HG03139 (cell line): Measurements from ENCODE around the gene KCNJ12.

Experiments
- ATAC-seq: cut with Tn5 transposase; IDR thresholded peaks from one replicate; pipeline ENCODE4 v1.9.1; 2021; ENCODE audit not compliant: unreplicated experiment

The KCNJ12 gene

DNA sequence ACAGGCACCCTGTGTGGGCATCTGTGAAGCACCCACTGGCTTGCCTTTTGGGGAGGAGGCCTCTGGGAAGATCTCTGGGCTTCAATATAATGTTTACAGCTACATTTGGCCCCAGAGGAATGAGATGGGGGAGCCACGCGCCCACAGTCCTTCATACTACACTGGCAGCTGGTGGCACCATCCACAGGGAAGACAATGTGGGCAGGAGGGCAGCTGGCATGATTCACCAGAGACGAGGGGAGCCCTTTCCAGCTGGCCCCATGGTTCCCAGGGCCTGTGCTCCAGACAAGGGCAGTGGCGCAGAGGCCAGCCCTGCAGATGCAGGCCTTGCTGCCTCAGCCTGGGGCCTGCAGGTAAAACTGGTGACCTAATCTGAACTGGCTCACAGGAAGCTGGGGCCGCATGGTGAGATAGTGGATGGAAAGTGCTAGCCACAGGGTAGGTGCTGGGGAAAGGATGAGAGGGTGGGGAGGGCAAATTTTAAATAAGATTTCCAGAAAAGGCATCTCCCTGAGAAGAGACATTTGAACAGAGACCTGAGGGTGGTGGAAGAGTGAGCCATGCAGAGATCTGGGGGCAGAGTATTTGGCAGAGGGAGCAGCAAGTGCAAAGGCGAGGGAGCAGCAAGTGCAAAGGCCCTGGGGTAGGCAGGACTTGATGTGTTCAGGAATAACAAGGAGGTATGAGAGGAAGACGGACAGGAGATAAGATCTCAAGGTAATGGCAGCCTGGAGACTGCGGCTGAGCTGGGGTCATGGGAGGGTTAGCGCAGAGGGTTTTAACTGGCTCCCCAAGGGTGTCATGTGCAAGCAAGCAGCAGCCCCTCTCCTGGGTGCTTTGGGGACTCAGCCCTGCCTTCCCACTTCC is 12.1 kb upstream of the KCNJ12 start:
- no peak for ATAC-seq

DNA sequence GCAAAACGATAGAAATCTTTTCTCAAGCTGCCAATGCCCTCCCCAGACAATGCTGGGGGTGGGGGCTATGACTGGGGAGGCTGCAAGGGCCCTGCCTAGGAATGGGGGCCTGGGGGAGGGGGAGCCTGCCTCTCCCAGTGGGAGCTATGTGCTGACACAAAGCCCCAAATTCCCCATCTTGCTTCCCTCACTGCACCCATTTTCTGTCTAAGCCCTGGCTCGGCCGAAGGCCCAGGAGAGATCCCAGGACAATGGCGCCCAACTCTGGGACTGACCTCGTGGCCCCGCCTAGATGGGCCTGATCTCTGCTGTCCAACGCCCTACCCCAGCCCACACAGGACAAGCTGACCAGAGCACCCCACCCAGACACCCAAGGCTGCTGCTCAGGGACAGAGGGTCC is 11.1 kb upstream of the KCNJ12 start:
- no peak for ATAC-seq

DNA sequence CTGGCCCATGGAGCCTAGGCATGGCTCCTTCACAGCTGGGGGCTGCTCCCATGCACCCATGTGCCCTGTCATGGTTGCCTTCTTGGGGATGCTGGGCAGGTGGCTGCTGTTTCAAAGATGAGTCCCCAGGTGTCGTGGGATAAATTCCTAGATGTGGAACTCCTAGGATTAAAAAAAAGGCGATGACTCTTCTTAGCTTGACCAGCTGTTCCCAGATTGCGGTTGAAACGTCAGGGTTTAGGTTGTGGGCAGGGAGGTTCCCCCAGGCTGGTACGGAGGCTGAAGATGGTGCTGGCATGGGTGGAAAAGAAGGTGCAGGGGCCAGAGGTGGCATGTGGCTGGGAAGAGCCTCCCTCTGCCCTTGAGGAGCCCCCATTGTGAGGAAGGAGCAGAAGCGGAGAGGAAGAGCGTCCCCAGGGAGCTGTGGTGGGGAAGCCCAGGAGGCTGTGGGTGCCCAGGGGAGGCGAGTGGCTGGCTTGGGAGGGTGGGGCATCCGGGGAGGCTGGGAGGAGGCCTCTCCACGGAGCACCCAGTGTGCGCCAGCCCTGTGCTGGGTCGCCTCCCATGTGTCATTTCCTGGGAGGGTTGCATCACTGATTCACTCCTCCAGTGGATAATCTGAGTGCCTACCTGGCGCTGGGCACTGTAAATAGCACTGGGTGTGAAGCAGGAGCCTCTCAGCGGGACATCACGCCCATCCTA is 7.5 kb upstream of the KCNJ12 start:
- ATAC-seq: no peak

DNA sequence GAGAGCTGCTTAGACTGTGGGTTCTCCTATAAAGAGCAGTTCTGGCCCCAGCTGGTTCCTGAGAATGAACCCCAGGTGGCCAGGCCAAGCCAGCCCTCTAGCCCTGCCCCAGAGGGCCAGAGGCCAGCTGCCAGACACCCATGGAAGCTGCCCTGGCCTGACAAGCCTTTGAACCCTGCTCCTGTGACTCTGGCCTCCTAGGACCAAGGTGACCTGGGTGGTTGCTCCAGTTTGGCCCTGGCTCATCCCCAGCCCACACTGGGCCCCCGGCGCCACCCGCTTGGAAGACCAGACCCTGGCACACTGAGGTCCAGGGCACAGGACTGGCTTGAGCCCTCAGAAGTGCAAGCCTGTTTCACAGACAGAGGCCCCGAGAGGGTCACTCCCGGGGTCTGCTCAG is 6.8 kb upstream of the KCNJ12 start:
- ATAC-seq: no peak

DNA sequence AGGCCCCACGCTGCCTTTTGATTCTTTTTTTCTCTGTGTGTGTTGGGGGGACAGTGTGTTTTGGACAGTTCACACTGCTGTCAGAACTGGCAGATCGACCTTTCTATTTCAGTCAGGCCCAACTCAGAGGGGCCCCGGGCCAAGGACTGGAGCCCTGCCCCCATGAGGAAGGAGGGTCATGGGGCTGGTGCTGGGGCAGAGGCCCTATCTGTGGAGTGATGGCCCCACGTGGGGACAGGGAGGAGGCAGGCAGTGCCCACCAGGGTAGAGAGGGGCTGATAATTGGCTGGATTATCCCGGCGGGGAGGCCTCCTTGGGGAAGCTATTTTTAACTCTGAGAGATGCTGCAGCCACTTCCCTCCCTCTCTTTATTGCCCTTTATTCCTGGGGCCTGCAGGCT is 5.7 kb upstream of the KCNJ12 start:
- no peak for ATAC-seq

DNA sequence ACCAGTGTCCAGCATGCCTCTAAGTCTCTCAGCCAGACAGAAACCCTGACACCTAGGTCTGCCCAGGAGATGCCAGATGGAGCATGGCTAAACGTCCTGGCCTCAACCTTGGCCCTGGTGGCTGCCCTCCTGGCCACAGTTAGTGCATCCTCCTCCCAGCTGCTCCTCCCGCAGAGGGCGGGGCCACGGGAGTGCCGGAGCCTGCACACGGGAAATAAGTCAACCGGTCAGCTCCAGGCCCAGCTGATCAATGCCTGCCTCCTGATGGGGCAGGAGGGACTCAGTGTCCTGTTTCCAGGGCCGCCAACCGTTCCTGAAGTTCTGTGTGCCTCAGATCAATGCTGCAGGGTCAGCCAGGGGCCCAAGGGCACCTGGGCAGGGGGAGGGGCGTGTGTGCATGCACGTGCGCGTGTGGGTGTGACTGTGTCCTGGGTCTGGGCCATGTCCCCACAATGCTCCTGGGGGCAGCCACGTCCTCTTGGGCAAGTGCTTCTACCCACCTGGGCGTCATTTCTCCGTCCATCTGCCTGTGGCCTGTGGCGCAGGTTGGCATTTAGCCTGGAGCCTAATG is 4.6 kb upstream of the KCNJ12 start:
- ATAC-seq: no peak

DNA sequence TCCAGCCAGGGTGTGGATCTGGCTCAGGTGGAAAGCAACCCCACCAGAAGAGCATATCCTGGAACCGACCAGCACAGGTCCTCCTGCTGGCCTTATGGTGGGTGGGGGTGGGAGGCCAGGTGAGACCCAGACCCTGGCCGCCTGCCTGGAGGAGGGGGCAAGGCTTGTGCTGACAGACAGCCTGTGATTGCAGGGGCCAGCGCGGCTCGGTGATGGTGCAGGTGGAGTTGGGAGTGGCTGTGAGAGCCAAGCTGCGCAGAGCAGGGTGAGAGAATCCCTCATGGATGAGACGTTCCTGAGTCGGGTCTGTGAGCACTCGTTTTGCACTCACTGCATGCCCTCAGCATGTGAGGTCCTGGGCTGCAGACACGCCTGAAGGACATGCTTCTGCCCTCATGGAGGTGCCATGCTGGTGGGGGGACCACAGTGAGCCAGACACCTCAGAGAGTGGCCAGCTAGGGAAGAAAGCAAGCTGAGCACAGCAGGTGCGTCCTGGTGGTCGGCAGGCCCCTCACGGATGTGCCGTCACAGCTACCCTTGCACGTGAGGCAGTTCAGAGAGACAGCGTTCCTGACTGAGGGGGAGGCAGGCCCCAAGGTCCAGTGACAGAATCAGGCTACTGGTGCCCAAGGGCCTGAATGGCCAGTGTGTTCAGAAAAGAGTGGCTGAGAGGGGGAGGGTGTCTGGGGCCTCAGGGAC is 3.8 kb upstream of the KCNJ12 start:
- ATAC-seq: no peak

DNA sequence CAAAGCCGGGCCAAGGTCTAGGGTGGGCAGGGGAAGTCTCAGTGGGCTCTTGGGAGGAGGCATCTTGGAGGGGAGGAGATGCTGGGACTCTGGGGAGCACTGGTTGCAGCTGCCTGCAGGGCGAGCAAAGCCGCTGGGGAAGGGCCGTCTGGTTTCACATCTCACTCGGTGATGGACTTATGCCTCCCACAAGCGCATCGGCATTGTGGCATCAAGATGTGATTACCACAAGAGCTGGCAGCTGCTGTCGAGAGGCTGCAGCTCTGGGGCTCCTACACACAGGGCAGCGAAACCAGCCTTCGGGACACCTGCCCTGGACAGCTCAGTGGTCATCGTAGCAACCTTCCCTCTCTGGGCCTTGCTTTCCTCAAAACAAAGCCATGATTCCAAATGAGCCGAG is 3.1 kb upstream of the KCNJ12 start:
- no peak for ATAC-seq

DNA sequence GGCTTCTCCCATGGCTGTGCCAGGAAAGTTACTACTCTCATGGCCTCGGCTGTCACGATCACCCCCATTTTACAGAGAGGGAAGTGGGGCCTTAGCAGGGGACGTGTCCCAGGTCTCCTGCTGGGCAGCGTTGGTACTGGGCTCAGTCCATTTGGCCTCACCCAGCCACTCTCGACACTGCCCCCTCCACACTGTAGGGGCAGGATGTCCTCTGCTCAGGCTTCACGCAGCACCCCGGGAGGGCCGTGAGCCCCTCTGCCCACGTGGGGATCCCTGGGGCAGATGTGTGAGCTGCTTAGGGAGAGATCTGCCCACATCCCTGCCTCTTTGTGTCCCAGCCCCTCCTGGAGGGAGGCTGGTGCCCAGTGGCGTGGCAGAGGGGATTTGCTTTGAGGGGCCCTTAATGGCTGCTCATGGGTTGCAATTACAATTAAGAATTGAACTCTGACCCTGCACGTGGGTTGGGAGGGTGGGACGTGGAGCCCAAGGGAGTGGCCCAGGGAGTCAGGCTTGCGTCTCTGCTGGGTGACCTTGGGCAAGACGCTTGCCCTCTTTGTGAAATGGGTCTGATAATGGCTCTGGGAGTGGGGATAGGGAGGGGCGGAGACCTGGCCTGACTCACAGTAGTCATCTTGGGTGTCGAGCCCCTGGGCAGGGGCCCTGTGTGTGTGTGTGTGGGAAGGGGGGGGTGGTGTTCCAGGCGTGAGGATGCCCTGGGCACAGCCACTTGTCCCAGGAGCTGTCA is 2.3 kb upstream of the KCNJ12 start:
- no peak for ATAC-seq

DNA sequence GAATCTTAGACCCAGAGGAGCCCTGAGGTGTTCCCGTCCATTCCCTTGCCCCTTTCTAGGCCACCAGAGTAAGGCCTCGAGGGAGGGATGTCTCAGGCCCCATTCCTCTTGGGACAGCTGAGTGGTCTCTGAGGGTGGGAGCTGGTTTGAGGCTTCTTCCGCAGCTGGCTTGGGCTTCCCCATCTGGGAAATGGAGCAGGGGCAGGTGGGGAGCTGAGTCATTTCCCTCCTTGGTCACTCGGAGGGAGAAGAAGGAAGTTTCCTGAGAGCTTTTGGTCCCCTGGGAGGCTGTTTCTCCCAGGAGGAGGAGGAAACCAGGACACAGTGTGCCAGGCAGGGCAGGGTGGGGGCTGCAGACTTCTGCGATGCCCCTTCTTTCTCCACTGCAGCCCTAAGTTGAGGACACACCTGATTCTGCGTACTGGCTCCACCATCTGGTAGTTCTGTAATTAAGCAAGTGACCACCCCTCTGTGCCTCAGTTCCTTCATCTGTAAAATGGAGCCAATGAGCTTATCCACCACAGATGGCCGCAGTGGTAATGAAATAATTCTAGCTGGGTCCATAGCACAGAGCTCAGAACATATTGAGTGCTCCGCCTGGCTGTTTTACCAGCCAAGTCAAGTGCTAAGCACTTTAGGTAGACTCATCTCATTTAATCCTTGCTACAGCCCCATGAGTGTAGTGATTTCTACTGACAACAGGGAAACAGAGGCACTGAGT is 1.6 kb upstream of the KCNJ12 start:
- no peak for ATAC-seq

DNA sequence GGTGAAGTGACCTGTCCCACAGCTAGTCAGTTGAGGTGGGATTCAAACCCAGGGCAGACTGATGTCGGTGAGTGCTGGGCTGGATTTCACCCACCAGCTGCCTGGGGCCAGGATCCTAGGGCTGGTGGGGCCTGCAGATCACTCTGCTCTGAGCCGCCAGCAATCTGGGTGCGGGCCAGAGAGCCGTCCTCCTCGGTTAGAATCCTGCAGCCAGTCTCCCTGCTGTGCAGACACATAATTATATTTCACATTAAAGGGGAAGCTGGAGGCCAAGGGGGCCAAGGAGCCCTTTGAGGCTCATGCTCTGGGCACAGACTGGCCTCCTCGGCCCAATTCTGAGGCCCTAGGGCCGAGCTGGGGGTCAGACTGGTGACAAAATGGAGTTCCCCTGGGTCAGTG is 996 bp upstream of the KCNJ12 start:
- no peak for ATAC-seq

DNA sequence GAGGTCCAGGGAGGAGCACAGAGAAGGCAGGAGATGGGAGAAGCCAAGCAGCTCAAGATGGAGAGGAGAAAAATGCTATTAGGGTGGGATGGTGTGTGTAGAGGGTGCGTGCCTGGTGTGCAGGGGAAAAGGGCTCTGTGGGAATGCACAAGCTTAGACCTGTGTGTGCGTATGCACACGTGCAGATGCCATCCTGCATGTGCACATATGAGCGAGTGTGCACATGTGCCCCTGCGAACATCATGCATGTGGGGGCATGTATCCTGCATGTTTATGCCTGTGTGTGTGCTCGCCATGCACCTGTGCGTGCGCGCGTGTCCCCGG is 438 bp upstream of the KCNJ12 start:
- ATAC-seq: no peak

DNA sequence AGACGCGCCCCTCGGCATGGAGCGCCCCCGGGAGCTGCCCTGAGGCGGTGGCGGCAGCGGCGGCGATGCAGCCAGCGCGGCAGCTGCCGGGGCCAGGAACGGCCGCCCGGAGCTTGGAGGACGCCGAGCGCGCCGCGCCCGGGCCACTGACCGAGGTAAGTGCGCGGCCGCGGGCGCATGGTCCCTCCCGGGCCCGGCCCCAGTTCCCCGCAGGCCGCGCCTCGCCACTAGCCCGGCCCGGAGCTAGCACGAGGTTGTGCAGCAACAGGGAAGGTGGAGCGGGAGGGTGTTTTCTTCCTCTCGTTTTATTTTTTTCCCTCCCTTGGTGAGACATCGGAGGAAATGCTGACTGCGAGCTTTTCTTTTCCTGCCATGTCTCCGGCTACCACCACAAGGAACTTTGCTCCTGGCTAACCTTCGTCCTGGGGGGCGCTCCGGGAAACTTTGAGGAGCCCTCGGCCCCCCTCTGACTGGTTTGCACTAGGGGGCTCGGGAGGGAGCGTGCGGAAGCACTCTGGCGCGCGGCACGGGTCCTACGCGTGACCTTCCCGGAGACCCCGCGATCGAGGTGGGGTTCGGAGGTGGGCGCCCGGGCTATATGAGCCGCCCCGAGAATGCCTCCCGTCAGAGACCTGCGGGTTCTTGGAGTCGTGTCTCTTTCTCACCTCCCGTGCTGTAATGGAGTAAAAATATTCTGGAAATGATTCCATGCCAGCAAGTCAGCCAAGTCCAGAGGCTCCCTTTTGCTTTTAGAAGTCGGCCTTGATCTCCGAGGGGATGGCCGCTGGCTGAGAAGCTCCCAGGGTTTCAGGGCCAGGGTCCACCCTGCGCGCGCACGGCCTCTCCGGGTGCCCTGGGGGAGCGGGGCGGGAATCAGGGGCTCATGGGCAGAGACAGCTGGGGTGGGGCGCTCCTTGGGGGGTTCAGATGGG is 868 bp downstream of the KCNJ12 start:
- ATAC-seq: no peak

DNA sequence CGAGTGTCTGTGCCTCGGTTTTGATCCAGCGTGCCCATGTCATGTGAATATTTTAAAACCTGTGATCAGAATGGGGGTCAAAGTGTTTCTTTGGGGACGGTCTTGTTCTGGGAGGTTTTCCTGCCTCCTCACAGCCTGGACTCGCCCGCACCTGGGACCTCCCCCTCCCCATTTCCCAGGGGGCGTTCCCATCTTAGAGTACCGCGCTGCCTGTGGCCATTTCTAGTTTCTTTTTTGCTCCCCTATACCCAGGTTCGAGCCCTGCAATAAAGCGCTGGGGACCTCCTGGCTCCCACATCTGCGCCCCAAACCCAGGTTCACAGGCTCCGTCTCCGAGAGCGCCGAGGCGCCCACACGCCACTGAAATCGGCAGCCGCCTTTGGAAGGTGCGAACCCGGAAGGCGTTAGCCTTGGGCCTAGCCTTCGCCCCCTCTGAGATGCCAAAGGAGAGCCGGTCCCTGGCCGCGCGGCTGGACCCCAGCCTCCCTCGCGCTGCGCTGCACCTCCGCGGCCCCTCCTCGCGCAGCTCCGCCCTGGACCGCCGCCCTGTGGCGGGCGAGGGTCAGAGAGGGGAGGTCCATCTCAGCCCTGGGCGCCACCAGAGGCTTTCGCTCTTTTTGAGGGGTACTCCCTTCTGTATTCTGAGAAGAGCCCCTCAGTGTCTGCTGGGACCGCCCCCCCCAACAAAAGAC is 1.7 kb downstream of the KCNJ12 start:
- ATAC-seq: no peak

DNA sequence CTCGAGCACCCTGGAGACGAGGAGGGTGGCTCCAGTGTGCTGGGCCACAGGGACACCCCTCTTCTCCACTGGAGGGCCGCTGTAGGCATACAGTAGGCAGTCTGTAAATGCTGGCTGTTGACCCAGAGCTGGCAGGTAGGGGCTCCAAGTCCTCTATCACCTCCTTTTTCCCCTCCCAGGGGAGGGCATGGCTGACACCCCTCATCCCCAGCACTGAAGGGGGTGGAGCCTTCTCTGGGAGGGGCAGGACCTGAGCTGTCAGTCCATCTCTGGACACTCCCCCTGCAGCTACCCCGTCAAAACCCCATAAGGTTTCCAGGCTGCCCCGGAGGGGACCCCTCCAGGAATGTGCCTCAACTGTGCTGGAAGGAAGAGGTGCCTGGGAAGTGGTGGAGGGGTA is 2.4 kb downstream of the KCNJ12 start:
- no peak for ATAC-seq

DNA sequence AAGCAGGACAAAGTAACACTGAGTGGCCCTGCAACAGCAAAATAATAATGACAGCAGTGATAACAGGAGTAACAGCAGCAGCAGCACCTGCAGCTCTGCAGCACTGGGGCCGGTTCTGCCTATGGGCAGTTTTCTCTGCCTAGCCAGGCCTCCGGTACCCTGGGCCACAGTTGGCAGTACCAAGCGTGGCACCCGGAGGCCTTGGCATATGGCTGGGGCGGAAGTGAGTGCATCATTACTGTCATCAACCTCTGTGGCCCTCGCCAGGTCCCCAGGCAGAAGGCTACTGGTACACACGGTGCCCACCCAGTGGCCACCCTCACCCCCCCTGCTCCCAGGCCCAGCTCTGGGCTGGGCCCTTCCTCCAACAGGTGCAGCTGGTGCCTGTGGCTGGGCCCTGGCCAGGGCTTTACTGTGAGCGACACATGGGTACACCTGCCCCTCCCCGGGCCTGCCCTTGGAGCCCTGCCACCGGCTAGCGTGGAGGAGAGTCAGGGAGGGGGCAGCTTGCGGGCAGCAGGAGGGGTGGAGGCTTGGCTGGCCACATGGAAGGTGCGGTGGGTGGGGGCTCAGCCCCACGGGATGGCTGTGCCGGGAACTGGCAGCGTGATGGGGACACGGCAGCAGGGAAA is 3.0 kb downstream of the KCNJ12 start:
- no peak for ATAC-seq

DNA sequence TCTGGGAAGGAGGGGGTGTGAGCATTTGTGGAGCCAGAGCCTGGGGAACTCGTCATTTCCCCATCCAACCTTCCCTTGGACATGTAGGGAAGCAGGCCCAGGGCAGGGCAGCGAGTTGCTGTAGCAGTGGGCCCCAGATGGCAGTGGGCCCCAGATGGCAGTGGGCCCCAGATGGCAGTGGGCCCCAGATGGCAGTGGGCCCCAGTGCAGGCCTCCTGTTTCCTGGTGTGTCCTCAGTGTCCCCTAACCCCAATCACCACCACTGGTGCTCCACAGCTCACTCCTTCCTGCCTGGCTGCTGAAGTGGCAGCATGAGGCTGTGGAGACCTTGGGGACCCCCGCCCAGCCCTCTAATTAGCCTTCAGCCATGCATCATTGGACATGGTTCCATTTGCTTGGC is 4.5 kb downstream of the KCNJ12 start:
- no peak for ATAC-seq

DNA sequence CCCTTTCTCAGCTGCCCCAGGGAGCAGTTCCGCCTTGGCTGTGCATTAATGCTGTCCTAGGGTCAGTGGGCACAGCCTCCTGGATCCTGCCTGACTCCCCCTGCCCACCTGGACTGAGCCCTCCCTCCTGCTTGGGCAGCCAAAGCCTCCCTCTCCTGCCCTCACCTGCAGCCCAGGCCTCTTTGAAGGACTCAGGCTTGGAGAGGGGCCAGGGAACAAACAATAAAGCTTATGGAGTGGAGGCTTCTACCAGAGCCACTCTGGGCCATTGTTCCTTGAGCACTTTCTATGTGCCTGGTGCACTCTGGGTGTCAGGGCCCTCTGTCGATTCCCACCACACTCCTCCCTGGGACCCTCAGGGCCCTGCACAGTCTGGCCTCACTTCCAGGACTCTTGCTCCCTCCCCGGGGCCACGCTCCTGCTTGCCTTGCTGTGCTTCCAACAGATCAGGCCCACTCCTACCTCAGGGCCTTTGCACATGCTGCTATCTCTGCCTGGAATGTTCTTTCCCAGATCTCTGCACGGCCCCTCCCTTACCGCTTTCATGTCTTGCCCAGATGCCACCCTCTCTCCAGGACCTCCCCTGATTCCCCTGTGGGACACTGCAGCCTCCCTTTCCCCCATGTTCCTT is 5.0 kb downstream of the KCNJ12 start:
- ATAC-seq: no peak
